GM18870 (cell line): ENCODE data around the gene PTRH2.

Experiments
- ATAC-seq: cut with Tn5 transposase; IDR thresholded peaks from one replicate; pipeline ENCODE4 v1.9.1; 2021; ENCODE audit warnings: moderate library complexity; ENCODE audit not compliant: unreplicated experiment

PTRH2 gene

GRCh38 chr17:59722623-59723022 is 15.4 kb upstream of the PTRH2 start:
- ATAC-seq, result no peak

DNA sequence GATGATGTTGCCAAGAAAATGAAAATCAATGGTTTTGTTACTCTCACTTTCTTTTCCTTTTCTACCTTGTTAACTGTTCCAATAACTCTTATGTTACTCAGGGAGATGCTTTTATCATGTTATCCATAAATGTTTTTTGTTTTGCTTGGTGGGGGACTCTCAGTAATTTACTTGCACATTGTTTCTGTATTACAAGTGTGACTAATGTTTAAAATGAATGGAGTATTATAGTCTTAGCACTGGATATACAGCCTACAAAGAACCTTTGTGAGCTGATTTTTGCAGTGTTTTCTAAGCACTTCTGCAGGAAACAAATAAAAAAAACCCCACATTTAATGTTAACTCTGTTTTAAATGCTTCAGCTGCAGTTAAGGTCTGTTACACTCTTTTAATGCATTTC is 12.3 kb upstream of the PTRH2 start:
- no peak for ATAC-seq

GRCh38 chr17:59716427-59716826 is 9.2 kb upstream of the PTRH2 start:
- ATAC-seq, result no peak

DNA sequence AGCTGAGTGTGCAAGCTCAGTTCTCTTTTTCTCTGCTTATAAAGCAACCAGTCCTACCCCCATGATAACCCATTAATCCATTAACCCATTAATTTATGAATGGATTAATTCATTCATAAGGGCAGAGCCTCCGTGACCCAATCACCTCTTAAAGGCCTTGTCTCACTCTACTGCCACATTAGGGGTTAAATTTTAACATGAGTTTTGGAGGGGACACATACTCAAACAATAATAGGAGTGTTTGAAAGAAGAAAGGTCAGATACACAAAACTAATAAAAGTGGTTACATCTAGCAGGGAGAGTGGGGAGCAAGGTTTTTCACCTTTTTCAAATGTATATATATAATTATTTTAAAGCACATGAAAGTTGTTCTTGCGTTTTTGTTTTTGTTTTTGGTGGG is 7.0 kb upstream of the PTRH2 start:
- no peak for ATAC-seq

DNA sequence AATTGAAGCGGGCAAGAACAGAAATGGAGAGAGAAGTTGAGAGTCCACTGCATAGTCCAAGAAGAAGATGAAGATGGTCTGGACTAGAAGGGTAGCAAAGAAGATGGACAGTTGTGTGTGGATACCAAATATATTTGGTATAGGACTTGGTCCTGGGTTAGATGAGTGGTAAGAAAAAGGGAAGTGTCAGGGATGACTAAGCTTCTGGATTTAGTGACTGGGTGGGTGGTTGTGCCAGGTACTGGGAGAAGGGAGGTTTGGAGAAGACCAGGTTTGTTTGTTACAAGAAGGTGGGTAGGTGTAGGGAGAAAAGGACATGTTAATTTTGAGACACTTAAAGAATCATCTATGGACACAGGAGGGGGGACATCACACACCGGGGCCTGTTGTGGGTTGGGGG is 5.6 kb upstream of the PTRH2 start:
- no peak for ATAC-seq

DNA sequence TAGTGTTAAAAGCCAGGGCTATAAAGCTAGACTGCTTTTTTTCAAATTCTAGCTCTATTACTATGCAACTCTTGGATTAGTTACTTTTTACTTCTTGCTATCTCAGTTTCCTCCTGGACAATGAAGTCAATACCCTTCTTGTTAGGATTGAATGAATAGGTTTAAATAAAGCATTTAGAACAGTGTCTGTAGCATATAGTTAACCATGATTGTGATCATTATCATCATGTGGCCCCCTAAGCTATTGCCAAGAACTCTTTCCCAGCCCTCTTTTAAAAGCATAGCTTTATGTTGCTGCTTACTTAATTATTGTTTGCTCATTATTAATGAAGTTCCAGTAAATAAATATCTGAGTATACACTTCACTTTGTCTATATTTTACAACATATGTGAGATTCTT is 4.7 kb upstream of the PTRH2 start:
- no peak for ATAC-seq

- ATAC-seq, result no peak
These were observed 771 bp upstream of the PTRH2 start for GRCh38 chr17:59707971-59708430.

DNA sequence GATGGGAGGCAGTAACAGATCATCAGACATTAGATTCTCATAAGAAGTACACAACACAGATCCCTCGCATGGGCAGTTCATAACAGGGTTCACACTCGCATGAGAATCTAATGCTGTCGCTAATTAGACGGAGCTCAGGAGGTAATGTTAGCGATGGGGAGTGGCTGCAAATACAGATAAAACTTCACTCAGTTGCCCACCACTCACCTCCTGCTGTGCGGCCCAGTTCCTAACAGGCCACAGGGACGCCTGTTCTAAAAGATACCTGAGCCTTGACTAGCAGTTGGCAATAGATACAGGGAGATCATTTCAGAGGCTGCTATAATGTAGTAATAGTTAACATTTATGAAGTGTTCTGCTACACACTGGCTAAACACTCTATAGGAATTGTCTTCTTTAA is 4.9 kb downstream of the PTRH2 start:
- ATAC-seq, result no peak

GRCh38 chr17:59699786-59700185 is 7.4 kb downstream of the PTRH2 start:
- ATAC-seq, result no peak

DNA sequence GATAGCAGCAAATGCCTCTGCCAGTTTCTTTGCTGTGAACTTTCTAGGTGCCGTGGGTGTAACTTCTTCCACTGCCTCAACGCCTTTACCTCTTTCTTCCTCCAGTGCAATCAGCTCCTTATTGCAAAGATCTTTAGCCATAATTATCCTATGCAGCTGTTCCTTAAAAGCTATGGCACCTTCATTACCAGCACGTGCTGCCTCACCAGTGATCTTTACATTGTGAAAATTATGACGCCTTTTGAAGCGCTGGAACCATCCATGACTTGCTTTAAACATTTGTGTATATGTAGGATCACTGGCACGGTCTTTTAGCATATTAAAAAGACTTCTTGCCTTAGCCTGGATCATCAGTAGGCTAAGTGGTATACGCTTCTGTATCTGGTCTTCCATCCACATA is 8.0 kb downstream of the PTRH2 start:
- ATAC-seq, result no peak

DNA sequence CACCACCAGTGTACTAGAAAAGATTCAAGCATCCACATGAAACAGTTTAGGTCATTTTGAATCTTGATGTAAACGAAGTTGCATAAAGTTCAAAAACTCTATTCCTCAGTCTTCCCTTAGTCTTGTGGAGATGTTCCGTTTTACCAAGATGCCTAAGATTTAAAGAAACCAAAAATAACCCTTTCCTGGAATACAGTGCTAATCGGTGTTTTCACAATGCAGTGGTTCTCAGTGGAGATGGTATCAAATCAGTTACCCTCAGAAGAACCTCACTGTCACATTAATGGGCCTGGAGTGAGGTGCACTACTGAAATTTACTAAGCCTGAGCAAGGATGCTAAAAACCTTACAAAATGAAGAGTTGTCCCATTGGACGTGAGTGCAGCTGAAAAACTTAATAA is 9.1 kb downstream of the PTRH2 start:
- no peak for ATAC-seq

- no peak for ATAC-seq
These were observed 10.4 kb downstream of the PTRH2 start for GRCh38 chr17:59696682-59697277.

GRCh38 chr17:59695945-59696681 is 11.1 kb downstream of the PTRH2 start:
- no peak for ATAC-seq

DNA sequence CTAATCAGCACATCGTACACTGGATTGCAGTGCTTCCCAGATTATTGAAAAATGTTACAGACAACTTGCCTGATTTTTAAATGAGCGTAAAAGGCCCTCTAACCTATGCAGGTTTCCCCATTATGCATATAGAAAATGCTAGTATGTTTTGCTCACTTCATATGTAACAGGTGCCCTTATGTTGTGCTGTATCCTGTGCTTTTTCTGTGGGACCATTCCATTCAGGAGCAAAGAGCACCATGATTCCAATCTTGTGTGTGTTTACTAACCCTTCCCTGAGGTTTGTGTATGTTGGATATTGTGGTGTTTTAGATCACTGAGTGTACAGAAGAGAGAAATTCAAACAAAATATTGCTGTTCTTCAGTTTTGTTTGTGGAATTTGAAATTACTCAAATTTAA is 12.9 kb downstream of the PTRH2 start:
- no peak for ATAC-seq

DNA sequence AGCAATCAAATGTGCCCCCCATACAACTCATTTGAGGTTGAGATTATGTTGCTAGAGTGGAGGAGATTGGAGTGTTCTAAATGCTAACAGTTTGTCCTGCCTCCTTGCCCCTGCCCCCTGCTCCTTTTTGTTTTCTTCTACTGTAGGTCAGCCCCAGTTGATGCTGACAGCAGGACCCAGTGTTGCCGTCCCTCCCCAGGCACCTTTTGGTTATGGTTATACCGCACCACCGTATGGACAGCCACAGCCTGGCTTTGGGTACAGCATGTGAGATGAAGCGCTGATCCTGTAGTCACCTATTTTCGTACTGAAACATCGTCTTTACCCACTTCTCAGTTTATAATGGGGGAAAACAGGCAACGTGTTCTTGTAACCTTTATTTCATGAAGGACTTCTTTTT is 13.6 kb downstream of the PTRH2 start:
- no peak for ATAC-seq

DNA sequence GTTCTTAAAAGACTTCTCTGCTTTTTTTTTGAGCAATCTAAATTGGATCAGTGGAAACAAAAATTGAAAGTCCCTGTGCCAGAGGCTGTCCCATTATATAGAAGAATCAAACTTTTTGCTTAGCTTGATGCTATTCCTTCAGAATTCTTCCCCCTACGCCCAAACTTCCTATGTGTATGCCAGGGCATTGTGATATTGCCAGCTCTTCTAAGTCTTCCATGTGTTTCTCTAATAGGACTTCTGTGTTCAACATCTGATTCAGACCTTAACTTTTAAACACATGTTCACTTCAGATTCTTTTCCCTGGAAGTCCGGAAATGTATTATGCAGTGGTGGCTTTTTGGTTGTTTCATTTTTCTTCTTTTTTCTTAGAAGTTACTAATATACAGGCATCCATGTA is 18.7 kb downstream of the PTRH2 start:
- ATAC-seq, result no peak

- no peak for ATAC-seq
These were observed 19.2 kb downstream of the PTRH2 start for GRCh38 chr17:59688008-59688407.

GRCh38 chr17:59684967-59685366 is 22.3 kb downstream of the PTRH2 start:
- ATAC-seq, result no peak

DNA sequence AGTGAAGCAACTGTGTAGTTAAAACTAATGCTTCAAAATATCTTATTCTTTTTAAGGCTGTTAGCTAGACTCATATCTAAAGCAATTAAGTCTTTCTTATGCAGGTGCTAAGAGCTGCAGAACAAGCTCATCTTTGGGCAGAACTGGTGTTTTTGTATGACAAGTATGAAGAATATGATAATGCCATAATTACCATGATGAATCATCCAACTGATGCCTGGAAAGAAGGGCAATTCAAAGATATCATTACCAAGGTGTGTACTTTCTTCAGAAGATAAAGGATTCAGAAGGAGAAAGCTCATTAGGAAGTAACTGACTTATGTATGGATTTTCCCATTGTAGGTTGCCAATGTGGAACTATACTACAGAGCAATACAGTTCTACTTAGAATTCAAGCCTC is 23.9 kb downstream of the PTRH2 start:
- no peak for ATAC-seq

DNA sequence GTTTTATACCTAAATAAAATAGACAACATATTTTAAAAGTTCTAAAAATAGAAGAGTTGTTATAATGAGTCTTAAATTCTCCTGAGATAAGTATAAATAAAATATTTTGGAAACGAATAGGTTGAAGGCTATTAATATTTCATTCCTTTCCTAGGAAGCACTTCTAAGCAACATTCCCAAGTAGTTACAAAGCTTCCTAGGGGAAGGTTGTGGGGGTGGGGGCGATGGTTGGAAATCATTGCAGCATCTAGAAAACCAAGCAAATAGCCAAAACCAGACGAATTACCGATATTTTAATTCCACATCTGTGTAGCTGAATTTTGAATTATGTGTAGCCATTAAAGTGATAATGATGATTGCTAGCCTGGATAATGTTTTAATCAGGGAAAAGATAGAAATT is 26.9 kb downstream of the PTRH2 start:
- ATAC-seq, result no peak

DNA sequence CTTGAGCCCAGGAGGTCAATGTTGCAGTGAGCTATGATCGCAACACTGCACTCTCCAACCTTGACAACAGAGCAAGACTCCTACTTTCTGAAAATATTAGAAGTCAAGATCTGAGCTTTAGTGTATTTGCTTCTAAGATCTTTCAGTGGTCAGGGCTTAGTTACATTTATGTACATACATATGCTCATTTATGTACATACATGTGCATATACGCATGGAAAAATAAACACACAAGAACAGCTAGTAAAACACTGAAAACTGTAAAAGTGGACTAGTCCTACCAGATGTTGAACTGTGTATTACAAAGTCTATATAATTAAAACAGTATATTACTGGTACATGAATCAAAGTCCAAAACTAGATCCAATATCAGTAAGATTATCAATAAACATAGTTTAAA is 28.3 kb downstream of the PTRH2 start:
- ATAC-seq, result no peak

DNA sequence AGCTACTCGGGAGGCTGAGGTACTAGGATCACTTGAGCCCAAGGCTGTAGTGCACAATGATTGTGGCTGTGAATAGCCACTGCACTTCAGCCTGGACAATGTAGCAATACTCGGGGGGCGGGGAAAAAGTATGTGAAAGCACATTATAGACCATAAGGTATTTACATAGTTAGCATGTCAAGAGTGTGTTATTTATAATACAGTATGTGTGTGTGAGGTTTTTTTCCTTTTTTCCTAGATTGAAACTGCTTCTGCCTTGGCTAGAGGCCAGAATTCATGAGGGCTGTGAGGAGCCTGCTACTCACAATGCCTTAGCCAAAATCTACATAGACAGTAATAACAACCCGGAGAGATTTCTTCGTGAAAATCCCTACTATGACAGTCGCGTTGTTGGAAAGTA is 30.5 kb downstream of the PTRH2 start:
- ATAC-seq, result no peak

- ATAC-seq, result no peak
These were observed 32.0 kb downstream of the PTRH2 start for GRCh38 chr17:59675231-59675630.
